Measurements from ENCODE around the gene SRPK3.

GRCh38 chrX:153807976-153808375, 27.1 kb downstream of the SRPK3 start:
- TF ChIP-seq, protein P1, sequence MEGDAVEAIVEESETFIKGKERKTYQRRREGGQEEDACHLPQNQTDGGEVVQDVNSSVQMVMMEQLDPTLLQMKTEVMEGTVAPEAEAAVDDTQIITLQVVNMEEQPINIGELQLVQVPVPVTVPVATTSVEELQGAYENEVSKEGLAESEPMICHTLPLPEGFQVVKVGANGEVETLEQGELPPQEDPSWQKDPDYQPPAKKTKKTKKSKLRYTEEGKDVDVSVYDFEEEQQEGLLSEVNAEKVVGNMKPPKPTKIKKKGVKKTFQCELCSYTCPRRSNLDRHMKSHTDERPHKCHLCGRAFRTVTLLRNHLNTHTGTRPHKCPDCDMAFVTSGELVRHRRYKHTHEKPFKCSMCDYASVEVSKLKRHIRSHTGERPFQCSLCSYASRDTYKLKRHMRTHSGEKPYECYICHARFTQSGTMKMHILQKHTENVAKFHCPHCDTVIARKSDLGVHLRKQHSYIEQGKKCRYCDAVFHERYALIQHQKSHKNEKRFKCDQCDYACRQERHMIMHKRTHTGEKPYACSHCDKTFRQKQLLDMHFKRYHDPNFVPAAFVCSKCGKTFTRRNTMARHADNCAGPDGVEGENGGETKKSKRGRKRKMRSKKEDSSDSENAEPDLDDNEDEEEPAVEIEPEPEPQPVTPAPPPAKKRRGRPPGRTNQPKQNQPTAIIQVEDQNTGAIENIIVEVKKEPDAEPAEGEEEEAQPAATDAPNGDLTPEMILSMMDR (IDR thresholded peaks at IDR 0.05): no peak
- no peak for TF ChIP-seq ZFX (IDR thresholded peaks at IDR 0.05; ENCODE audit: borderline replicate concordance)
